ENCODE data around the gene NUDT2.

DNA sequence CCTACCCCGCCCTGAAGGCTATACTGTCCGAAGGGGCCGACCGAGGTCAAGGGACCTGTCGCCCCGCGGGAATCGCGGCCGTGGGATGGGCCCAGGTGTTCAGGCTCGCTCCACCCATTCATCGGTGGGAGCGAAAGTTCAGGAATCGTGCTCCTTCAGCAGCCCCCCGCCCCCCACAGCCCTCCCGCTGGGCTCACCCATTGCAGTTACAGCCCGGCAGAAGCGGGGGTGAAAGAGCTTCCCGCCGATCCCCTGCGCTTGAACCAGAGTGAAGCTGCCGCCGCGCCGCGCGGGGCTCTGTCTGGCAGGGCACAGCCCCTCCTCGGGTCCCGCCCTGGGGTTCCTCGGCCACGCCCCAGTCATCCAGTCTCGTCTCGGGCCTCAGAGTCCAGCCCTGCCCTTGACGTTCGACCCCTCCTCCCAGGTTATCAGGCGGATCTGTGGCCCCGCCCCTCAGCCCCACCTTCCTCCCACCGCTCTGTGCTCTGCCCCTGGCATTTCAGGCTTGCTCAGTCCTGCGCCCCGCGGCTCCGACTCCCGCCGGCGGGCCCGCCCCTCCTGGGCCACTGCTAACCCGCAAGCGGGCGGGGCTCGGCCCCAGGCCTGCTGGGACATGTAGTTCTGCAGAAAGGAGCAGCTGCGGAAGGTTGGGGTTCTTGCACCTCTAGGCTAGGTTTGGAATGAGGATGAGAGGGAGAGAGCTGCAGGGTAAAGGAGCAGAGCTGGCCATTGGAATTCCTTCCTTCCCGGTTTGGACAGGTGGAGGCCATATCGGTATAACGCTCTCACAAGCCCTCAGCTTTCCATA lies 47.4 kb downstream of the NUDT2 start, which contains the start of gene MYORG:
- TF ChIP-seq CTCF (IDR thresholded peaks at IDR 0.05) (no peak), NR1H2 (CRISPR knock-in tag; IDR thresholded peaks at IDR 0.05) (no peak), PRRX2 (CRISPR knock-in tag; IDR thresholded peaks at IDR 0.05) (no peak), ESRRA (CRISPR knock-in tag; IDR thresholded peaks at IDR 0.05; ENCODE audit: borderline replicate concordance) (no peak)
- TF ChIP-seq, protein P1, sequence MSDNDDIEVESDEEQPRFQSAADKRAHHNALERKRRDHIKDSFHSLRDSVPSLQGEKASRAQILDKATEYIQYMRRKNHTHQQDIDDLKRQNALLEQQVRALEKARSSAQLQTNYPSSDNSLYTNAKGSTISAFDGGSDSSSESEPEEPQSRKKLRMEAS (CRISPR knock-in tag; IDR thresholded peaks at IDR 0.05) = no peak; the same call in 1 of the 2 replicates

Measured in WTC11 (cell line).